GM08714 (cell line): ENCODE data around the gene WNT11.

ENCODE experiments used
- H3K4me3 ChIP-seq: fragments of 200-500 bp; sonication (Bioruptor generic); 2 replicates; pipeline ENCODE4 v1.5.1; 2014; ENCODE audit warnings: mild to moderate bottlenecking, low read length, inconsistent platforms
- ZNF274 ChIP-seq: IDR thresholded peaks from 2 replicates; pipeline ENCODE4 v1.6.1; 2012; ENCODE audit warnings: mild to moderate bottlenecking, low read depth, low read length

Gene WNT11

DNA sequence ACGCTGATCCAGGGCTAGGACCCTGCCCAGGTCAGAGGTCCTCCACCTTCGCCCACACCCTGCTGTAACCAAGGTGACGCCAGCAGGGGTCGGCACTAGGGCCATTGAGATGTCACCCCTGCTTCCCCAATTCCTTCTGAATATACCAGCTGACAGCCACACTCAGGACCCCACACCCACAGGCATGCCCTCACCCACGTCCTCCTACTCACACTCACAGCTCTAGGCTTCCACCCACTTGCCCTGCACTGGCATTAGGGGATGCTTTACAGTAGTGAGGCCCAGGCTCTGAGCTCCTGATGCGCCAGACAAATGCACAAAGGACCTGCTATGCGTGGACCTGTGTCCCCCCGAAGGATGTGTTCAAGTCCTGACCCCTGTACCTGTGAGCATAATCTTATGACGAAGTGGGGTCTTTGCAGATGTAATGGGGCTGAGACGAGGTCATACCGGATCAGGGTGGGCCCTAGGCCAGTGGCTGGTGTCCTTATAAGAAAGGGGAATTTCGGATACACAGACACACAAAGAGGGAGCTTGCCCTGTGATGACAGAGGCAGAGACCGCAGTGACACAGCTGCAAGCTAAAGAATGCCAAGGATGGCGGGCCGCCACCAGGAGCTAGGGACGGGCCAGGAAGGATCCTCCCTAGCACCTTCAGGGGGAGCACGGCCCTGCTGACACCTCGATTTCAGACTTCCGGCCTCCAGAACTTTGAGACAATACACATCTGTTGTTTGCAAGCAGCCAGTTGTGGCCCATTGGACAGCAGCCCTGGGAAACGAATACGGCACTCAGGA lies 11.2 kb downstream of the WNT11 start:
- no peak overlapping the region for H3K4me3 ChIP-seq
- no peak for TF ChIP-seq ZNF274

DNA sequence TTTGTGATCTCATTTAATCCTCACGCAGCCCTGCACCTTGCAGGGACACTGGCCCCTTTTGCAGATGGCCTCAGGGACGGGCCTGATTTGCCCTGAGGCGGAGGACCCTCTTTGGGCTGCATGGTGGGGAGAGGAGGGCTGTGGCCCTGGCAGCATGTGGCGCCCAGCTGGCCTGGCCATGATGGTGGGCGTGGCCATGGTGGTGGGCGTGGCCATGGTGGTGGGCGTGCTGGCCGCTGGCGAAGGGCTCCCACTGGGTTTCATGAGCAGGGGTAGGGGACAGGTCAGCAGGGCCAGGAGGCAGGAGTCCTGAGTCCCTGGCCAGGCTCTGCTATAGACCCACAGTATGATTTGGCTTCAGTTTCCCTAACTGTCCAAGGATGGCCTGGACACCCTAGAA lies 13.1 kb downstream of the WNT11 start:
- H3K4me3 ChIP-seq: no peak overlapping the region
- TF ChIP-seq ZNF274: no peak

DNA sequence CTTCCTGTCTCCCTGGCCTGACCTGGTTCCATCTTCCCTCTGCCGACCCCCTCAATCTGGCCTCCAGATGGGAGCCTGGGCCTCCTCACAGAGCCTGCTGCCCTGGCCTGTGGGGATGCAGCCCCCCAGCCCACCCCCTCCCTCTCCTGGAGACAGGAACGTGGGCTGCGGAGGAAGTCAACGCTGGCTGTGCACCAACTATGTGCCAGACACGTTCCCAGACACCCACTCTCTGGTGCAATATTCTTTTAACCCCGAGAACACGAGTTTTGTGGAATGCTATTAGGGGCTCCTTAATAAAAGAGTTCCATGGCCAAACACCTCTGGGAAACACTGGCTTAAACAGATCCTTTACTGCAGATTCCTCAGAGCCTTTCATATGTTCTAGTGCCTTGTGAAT lies 15.9 kb downstream of the WNT11 start:
- no peak for TF ChIP-seq ZNF274
- no peak overlapping the region for H3K4me3 ChIP-seq

DNA sequence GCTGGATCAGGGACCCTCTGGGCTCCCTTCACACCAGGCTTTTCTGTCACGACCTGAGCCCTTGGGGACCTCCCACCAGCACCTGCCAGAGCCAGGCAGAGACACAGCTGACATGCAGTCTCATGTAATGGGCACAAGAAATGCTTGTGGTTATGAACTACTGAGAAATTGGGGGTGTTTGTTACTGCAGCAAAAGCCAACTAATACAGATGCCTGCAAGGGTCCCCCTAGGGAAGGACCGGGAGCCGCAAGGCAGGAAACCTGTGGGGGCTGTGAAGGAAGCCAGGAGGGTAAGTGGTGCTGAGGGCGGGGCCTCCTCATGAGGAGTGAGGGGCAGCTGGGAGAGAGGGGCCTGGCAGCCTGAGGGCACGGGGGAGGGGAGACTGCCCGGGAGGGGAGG lies 16.6 kb downstream of the WNT11 start:
- no peak for TF ChIP-seq ZNF274
- H3K4me3 ChIP-seq: no peak overlapping the region

DNA sequence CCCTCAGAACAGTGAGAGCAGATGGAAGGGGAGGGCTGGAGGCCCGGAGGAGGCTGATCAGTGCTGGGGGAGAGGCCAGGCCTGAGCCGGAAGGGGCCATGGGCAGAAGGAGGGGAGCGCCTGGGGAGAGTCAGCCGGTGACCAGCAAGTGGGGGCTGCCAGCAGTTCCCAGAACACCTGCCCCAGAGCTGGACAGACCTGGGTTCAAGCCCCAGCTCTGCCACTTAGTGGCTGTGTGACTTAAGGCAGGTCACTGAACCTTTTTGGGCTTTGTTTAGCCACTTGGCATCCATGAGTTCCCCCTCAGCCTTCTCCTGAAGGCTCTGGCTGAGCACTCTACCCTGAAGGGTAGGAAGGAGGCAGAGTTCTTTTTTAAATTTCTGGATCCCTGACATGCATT lies 17.4 kb downstream of the WNT11 start:
- TF ChIP-seq ZNF274: no peak
- no peak overlapping the region for H3K4me3 ChIP-seq

GRCh38 chr11:76186776-76187279 lies 19.5 kb downstream of the WNT11 start:
- H3K4me3 ChIP-seq: no peak overlapping the region
- no peak for TF ChIP-seq ZNF274

GRCh38 chr11:76185931-76186401 lies 20.3 kb downstream of the WNT11 start:
- TF ChIP-seq ZNF274: no peak
- no peak overlapping the region for H3K4me3 ChIP-seq

DNA sequence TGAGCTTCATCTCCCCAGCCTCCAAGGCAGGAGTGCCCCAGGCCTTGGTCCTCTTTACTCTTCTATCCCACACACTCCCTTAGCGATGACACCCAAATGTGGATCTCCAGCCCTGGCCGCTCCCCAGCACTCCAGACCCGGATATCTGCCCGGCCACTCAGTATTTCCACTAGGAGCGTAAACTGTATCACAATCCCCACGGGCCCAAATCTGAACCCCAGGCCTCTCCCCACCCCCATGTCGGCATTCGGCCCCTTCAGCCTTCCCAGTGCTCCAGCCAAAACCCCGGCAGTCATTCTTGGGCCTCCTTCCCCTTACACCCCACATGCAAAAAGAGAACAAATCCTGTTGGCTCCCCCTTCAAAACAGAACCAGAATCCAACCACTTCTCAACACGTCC lies 20.8 kb downstream of the WNT11 start:
- no peak overlapping the region for H3K4me3 ChIP-seq
- no peak for TF ChIP-seq ZNF274

- TF ChIP-seq ZNF274: no peak
- H3K4me3 ChIP-seq: no peak overlapping the region
These were observed 21.7 kb downstream of the WNT11 start for GRCh38 chr11:76184551-76184993.

- no peak overlapping the region for H3K4me3 ChIP-seq
- no peak for TF ChIP-seq ZNF274
These were observed 24.9 kb downstream of the WNT11 start for GRCh38 chr11:76181371-76181770.

GRCh38 chr11:76179147-76179546 lies 27.2 kb downstream of the WNT11 start:
- H3K4me3 ChIP-seq: no peak overlapping the region
- TF ChIP-seq ZNF274: no peak

- TF ChIP-seq ZNF274: no peak
- H3K4me3 ChIP-seq: no peak overlapping the region
These were observed 29.0 kb downstream of the WNT11 start for GRCh38 chr11:76177250-76177686.

GRCh38 chr11:76176463-76176862 lies 29.8 kb downstream of the WNT11 start:
- no peak for TF ChIP-seq ZNF274
- H3K4me3 ChIP-seq: no peak overlapping the region

GRCh38 chr11:76175783-76176182 lies 30.5 kb downstream of the WNT11 start:
- TF ChIP-seq ZNF274: no peak
- no peak overlapping the region for H3K4me3 ChIP-seq

- no peak for TF ChIP-seq ZNF274
- no peak overlapping the region for H3K4me3 ChIP-seq
These were observed 32.0 kb downstream of the WNT11 start for GRCh38 chr11:76174330-76174729.

GRCh38 chr11:76173663-76174062 lies 32.6 kb downstream of the WNT11 start:
- no peak overlapping the region for H3K4me3 ChIP-seq
- no peak for TF ChIP-seq ZNF274

DNA sequence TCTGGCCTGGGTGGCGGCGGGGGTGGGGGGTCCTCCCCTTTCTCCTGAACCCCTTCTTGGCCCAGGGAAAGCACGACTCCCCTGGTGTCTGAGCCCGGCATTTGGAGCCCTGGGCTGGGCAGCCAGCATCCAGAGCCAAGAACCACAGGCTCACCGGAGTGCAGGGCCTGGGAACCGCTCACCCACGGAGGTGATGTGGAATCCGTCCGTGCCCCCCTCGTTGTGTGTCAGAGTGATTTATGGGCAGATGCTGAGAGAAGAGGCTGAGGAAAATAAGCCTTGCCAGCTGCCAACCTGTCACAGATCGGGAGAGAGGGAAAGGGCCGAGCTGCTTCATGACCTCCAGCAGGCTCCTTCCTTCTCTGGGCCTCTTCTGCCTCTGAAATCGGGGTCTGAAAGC lies 33.7 kb downstream of the WNT11 start:
- H3K4me3 ChIP-seq: no peak overlapping the region
- no peak for TF ChIP-seq ZNF274
